HCT116 (cell line): Measurements from ENCODE around the gene EZH1. TPM values are rescaled to one million over a fixed set of nuclear protein-coding genes. Genes with fewer than 3 reads are reported as not detected.
"Not testable (repeated sequence)": the region's sequence is repeated elsewhere in the genome, so short reads cannot be mapped to it uniquely, and the experiment has no call there.

Experiments
- ATAC-seq: fragments of 200-7000 bp; cut with Tn5 transposase; 2 replicates; pipeline ENCODE4 v1.9.1; 2020; ENCODE audit warnings: mild to moderate bottlenecking, moderate library complexity
- BruUV-seq: library from RNA; stranded (reverse); fragments of 400-500 nt; replicated peaks from 2 replicates; lab custom pipeline; 2021; lab: Mats Ljungman, UMichigan
- CTCF ChIA-PET: fragments of 300-600 bp; sonication (Branson Sonifier 250); formaldehyde crosslinking; loops from one replicate; lab custom pipeline; 2021; ENCODE audit warnings: antibody characterized with exemption; lab: Charles Lee
- POLR2A ChIA-PET: fragments of 300-600, 350-600 bp; sonication (Branson Sonifier 250); formaldehyde crosslinking; loops from one replicate; lab custom pipeline; 2021; ENCODE audit warnings: antibody characterized with exemption; lab: Charles Lee
- RAD21 ChIA-PET, 2 experiments: fragments of 300-600 bp; sonication (Branson Sonifier 250); formaldehyde crosslinking; loops; one replicate each; lab custom pipeline; 2023; ENCODE audit warnings: low total read pairs in 2 of 2; ENCODE audit not compliant: uncharacterized antibody in 2 of 2, unreplicated experiment in 2 of 2, low non-redundant PET in 1 of 2; lab: Charles Lee
- DNase-seq: peaks from one replicate; pipeline ENCODE4 v3.0.0-alpha.2; 2010; ENCODE audit warnings: low read depth, low spot score
- H2AFZ ChIP-seq: fragments of 200-600 bp; shearing (Covaris generic), sonication (generic); 2 replicates; pipeline ENCODE4 v1.6.1; 2017; ENCODE audit warnings: low read depth, mixed run types, mixed read lengths, antibody characterized with exemption, low read length; ENCODE audit not compliant: poor library complexity, severe bottlenecking
- H3K27ac ChIP-seq: 2 replicates; pipeline ENCODE4 v1.5.1; 2012; ENCODE audit warnings: low read depth, low read length
- H3K27me3 ChIP-seq: fragments of 200-600 bp; sonication (generic); 2 replicates; pipeline ENCODE4 v1.6.1; 2016; ENCODE audit warnings: mixed run types, low read length, mixed read lengths; ENCODE audit not compliant: insufficient read depth
- H3K36me3 ChIP-seq, 2 experiments: fragments of 200-500 bp in 1 of 2; fragments of 200-600 bp in 1 of 2; sonication (Bioruptor generic) in 1 of 2; sonication (generic) in 1 of 2; 2 replicates each; pipeline versions ENCODE4 v1.5.1 to v1.6.1; 2014 to 2016; ENCODE audit warnings: low read length in 2 of 2, inconsistent platforms in 1 of 2, mixed read lengths in 1 of 2, mixed run types in 1 of 2; ENCODE audit not compliant: insufficient read depth in 2 of 2, control insufficient read depth in 1 of 2
- H3K4me1 ChIP-seq, 2 experiments: fragments of 200-600 bp in 1 of 2; sonication (generic) in 1 of 2; 2 replicates each; pipeline versions ENCODE4 v1.5.1 to v1.6.1; 2012 to 2017; ENCODE audit warnings: low read length in 2 of 2, inconsistent platforms in 1 of 2, mild to moderate bottlenecking in 1 of 2, mixed read lengths in 1 of 2, mixed run types in 1 of 2, moderate library complexity in 1 of 2; ENCODE audit not compliant: insufficient read depth in 2 of 2, control insufficient read depth in 1 of 2
- H3K4me2 ChIP-seq: fragments of 200-600 bp; sonication (generic); 2 replicates; pipeline ENCODE4 v1.6.1; 2017; ENCODE audit warnings: mixed run types, low read length, mixed read lengths
- H3K4me3 ChIP-seq, 2 experiments: fragments of 200-600 bp in 1 of 2; sonication (generic) in 1 of 2; replicated peaks in 1 of 2; 2 replicates each; pipeline ENCODE4 v1.5.1; 2011 to 2016; ENCODE audit warnings: low read length in 2 of 2, control low read depth in 1 of 2, low read depth in 1 of 2, mild to moderate bottlenecking in 1 of 2, mixed read lengths in 1 of 2, mixed run types in 1 of 2
- H3K79me2 ChIP-seq: fragments of 200-600 bp; sonication (generic); 2 replicates; pipeline ENCODE4 v1.6.1; 2017; ENCODE audit warnings: mild to moderate bottlenecking, mixed run types, low read length, moderate library complexity, mixed read lengths; ENCODE audit not compliant: insufficient read depth
- H3K9ac ChIP-seq: fragments of 200-600 bp; sonication (generic); 2 replicates; pipeline ENCODE4 v1.6.1; 2016; ENCODE audit warnings: low read length, mixed read lengths
- H3K9me2 ChIP-seq: fragments of 200-600 bp; sonication (generic), shearing (Covaris generic); 2 replicates; pipeline ENCODE4 v1.6.1; 2017; ENCODE audit warnings: mixed run types, mild to moderate bottlenecking, moderate library complexity; ENCODE audit not compliant: insufficient read depth
- H3K9me3 ChIP-seq, 2 experiments: fragments of 200-500 bp in 1 of 2; fragments of 200-600 bp in 1 of 2; sonication (Bioruptor generic) in 1 of 2; sonication (generic) in 1 of 2; 2 replicates each; pipeline ENCODE4 v1.6.1; 2014 to 2017; ENCODE audit warnings: low read length in 2 of 2, mixed read lengths in 2 of 2, inconsistent platforms in 1 of 2, low read depth in 1 of 2, mild to moderate bottlenecking in 1 of 2, mixed run types in 1 of 2, moderate library complexity in 1 of 2; ENCODE audit not compliant: control insufficient read depth in 1 of 2, insufficient read depth in 1 of 2
- H4K20me1 ChIP-seq: fragments of 200-600 bp; sonication (generic), shearing (Covaris generic); 2 replicates; pipeline ENCODE4 v1.6.1; 2017; ENCODE audit warnings: mixed run types, mild to moderate bottlenecking, moderate library complexity; ENCODE audit not compliant: insufficient read depth
- CTCF ChIP-seq, 3 experiments: fragments of 200-600 bp in 1 of 3; sonication (generic) in 1 of 3; IDR thresholded peaks in 2 of 3; conservative IDR thresholded peaks in 1 of 3; 2 replicates each; pipeline ENCODE4 v1.5.1; 2012 to 2017; ENCODE audit warnings: low read depth in 2 of 3, low read length in 2 of 3, antibody characterized with exemption in 1 of 3, borderline replicate concordance in 1 of 3, control low read depth in 1 of 3, mild to moderate bottlenecking in 1 of 3, mixed read lengths in 1 of 3, mixed run types in 1 of 3, moderate library complexity in 1 of 3; ENCODE audit not compliant: insufficient read depth in 1 of 3
- MAX ChIP-seq: IDR thresholded peaks from 2 replicates; pipeline ENCODE4 v1.6.1; 2012
- POLR2AphosphoS5 ChIP-seq: IDR thresholded peaks from 2 replicates; pipeline ENCODE4 v1.6.1; 2011; ENCODE audit warnings: mild to moderate bottlenecking, low read depth, low read length, moderate library complexity
- RAD21 ChIP-seq: IDR thresholded peaks from 2 replicates; pipeline ENCODE4 v1.6.1; 2012; ENCODE audit warnings: low read depth, mild to moderate bottlenecking
- SIN3A ChIP-seq: IDR thresholded peaks from 2 replicates; pipeline ENCODE4 v1.6.1; 2012; ENCODE audit warnings: low read depth
- TCF7L2 ChIP-seq: IDR thresholded peaks from 2 replicates; pipeline ENCODE4 v1.7.0; 2011; ENCODE audit warnings: borderline replicate concordance, inconsistent platforms; ENCODE audit not compliant: insufficient read depth, insufficient read length; ENCODE audit errors: extremely low read depth
- YY1 ChIP-seq: IDR thresholded peaks from 2 replicates; pipeline ENCODE4 v1.6.1; 2011; ENCODE audit warnings: low read length, low read depth, moderate library complexity, mild to moderate bottlenecking; ENCODE audit not compliant: insufficient replicate concordance; ENCODE audit errors: extremely low read depth
- ZBTB33 ChIP-seq: IDR thresholded peaks from 2 replicates; pipeline ENCODE4 v1.6.1; 2011; ENCODE audit warnings: mild to moderate bottlenecking, low read length, moderate library complexity; ENCODE audit not compliant: insufficient replicate concordance; ENCODE audit errors: extremely low read depth
- ZFX ChIP-seq: fragments of 450-650 bp; IDR thresholded peaks from 2 replicates; pipeline ENCODE4 v1.6.1; 2017
- ZNF274 ChIP-seq: fragments of 200-500 bp; sonication (Bioruptor generic); IDR thresholded peaks from 2 replicates; pipeline ENCODE4 v1.6.1; 2014; ENCODE audit warnings: mild to moderate bottlenecking, low read depth, low read length, inconsistent platforms
- intact Hi-C: fragments of 100-400 bp; cut with micrococcal nuclease; formaldehyde crosslinking; loops from 2 replicates; pipeline ENCODE4 v1.10.0; 2022
- total RNA-seq: library from RNA; stranded (reverse); gene quantifications from one replicate; pipeline ENCODE4 v1.2.1, GENCODE V29; 2021; ENCODE audit not compliant: unreplicated experiment

Gene EZH1
- total RNA-seq, 1 experiment from 2014 or later, result 29.3 TPM

GRCh38 chr17:42667088-42667951 is 77.5 kb downstream of the EZH1 start (continued):
- TF ChIP-seq ZBTB33 (no peak), SIN3A (no peak), RAD21 (no peak), ZFX (no peak), TCF7L2 (no peak), YY1 (peak; percentile 22), CTCF (IDR thresholded peaks at IDR 0.05 in 2 of 3, conservative IDR thresholded peaks at IDR 0.05 in 1 of 3; ENCODE audit: borderline replicate concordance in 1 of 3, insufficient read depth in 1 of 3, low read depth in 2 of 3, low read length in 2 of 3) (no peak), ZNF274 (no peak), POLR2AphosphoS5 (peak; percentile 73), MAX (no peak; the same call in 1 of the 2 replicates)

- CTCF ChIA-PET, result interaction anchor here (1.1 to 3.4 kb wide), 3 partner anchors 10 to 88 kb away, joined by 3 to 14 read pairs (median 5); partner anchors contain the start of genes CCR10 and PLEKHH3
- H4K20me1 ChIP-seq, H3K79me2 ChIP-seq, H3K9me2 ChIP-seq, H3K4me3 ChIP-seq, RAD21 ChIA-PET, H3K4me2 ChIP-seq, intact Hi-C loops, BruUV-seq, H3K27ac ChIP-seq, H2AFZ ChIP-seq, H3K9me3 ChIP-seq, H3K9ac ChIP-seq, H3K27me3 ChIP-seq, DNase-seq, ATAC-seq: not testable (repeated sequence)
- H3K4me1 ChIP-seq, result peaks cover 26% of the 10 kb centered on the region in 2 experiments
- H3K36me3 ChIP-seq, result peaks cover 7 to 20% of the 10 kb centered on the region in 2 experiments; a peak in 2 of 4 replicates
- POLR2A ChIA-PET, result interaction anchor here (2.5 kb wide), 1 partner anchor 11 kb away, joined by 12 read pairs; the partner anchor contains the start of gene PLEKHH3
These were observed 78.7 kb downstream of the EZH1 start for GRCh38 chr17:42666126-42666525.
